C4-2B (cell line): ENCODE results near the gene SNRNP70.

ENCODE experiments used
- CTCF ChIP-seq: fragments of 450-650 bp; conservative IDR thresholded peaks from 2 replicates; pipeline ENCODE4 v1.5.1; 2017; ENCODE audit warnings: mild to moderate bottlenecking
- ZFX ChIP-seq: fragments of 450-650 bp; IDR thresholded peaks from 2 replicates; pipeline ENCODE4 v1.6.1; 2017

- TF ChIP-seq CTCF (no peak), ZFX (no peak)
Observed at GRCh38 chr19:49126575-49126974, 41.3 kb downstream of the SNRNP70 start.
